OCI-LY7 (cell line): Measurements from ENCODE around the gene ARHGAP19.

Experiments used
- CTCF ChIP-seq: fragments of 200-600 bp; sonication (generic); conservative IDR thresholded peaks from 2 replicates; pipeline ENCODE4 v1.5.1; 2014; ENCODE audit warnings: mild to moderate bottlenecking, antibody characterized with exemption, low read length, moderate library complexity, mixed read lengths
- EZH2phosphoT487 ChIP-seq: fragments of 200-600 bp; sonication (generic); IDR thresholded peaks from 2 replicates; pipeline ENCODE4 v1.6.1; 2018; ENCODE audit warnings: low read depth, borderline replicate concordance, mild to moderate bottlenecking, mixed run types, antibody characterized with exemption, low read length, moderate library complexity, mixed read lengths

- no peak for TF ChIP-seq CTCF
- no peak for TF ChIP-seq EZH2phosphoT487
These were observed 117.5 kb downstream of the ARHGAP19 start for GRCh38 chr10:97174941-97175340.
